Adrenal gland (tissue), 5 donors: ENCODE measurements around the gene SAMD15.

Source experiments
- POLR2A ChIP-seq, 2 donors: fragments of 450-650 bp; IDR thresholded peaks; one replicate each; pipeline ENCODE4 v1.6.1; 2017; ENCODE audit warnings: antibody characterized with exemption in 2 of 2, mild to moderate bottlenecking in 2 of 2, moderate library complexity in 1 of 2
- TF ChIP-seq, protein P1 (sequence below), 6 experiments: fragments of 450-650 bp in 4 of 6; fragments of 200-600 bp in 2 of 6; sonication (generic) in 1 of 6; IDR thresholded peaks; 1 replicate in 5 of 6; 2 replicates in 1 of 6; pipeline versions ENCODE4 v1.5.1 to v1.8.0; 2016 to 2021; ENCODE audit warnings: antibody characterized with exemption in 6 of 6, mild to moderate bottlenecking in 2 of 6, moderate library complexity in 1 of 6
- donor health status: DM: no; HTN: no; CAD: no.

DNA sequence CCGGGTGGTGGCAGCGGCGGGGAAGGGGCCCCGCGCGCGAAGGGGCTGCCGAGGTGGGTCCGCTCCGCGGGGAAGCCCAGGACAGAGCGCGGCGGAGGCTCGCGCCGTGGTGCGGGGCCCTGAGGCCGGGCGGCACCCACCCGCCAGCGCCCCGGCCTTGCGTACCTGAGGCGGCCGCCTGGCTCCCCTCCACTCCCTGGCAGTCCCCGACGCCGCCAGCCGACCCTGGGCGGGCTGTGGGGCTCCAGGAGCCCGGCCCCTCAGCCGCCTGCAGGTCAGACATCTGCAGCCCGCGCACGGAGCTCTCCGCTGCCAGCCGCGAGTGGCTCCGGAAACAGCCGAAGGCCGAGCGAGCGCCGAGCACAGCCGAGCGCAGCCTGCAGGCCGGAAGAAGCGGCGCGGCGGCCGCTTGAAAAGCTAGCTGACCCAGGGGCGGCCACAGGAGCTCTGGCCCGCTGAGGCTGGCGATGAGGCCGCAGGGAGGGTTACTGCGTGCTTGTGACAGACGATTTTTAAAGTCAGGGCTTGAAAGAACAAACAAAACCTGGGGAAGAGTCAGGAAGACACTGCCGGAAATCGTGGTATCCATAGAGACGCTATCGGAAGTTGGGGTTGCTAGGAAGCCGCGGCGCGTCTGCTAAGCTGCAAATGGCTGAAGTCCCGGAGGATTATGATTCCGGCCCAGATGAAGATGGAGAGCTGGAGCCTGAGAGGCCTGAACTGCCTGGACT, at the start of gene SAMD15, which contains the start of gene TMED8:
- peak in 1 of 2 donors; percentile 58 for TF ChIP-seq POLR2A (IDR thresholded peaks at IDR 0.05)
- TF ChIP-seq, protein P1, sequence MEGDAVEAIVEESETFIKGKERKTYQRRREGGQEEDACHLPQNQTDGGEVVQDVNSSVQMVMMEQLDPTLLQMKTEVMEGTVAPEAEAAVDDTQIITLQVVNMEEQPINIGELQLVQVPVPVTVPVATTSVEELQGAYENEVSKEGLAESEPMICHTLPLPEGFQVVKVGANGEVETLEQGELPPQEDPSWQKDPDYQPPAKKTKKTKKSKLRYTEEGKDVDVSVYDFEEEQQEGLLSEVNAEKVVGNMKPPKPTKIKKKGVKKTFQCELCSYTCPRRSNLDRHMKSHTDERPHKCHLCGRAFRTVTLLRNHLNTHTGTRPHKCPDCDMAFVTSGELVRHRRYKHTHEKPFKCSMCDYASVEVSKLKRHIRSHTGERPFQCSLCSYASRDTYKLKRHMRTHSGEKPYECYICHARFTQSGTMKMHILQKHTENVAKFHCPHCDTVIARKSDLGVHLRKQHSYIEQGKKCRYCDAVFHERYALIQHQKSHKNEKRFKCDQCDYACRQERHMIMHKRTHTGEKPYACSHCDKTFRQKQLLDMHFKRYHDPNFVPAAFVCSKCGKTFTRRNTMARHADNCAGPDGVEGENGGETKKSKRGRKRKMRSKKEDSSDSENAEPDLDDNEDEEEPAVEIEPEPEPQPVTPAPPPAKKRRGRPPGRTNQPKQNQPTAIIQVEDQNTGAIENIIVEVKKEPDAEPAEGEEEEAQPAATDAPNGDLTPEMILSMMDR (IDR thresholded peaks at IDR 0.05) = peak in 5 of 6 experiments; percentile 6 to 35 (median 30)
